ENCODE data around the gene PLSCR2. TPM values are rescaled to one million over a fixed set of nuclear protein-coding genes. Genes with fewer than 3 reads are reported as not detected.
"Not testable (repeated sequence)": the region's sequence is repeated elsewhere in the genome, so short reads cannot be mapped to it uniquely, and the experiment has no call there.

Gene PLSCR2
- total and polyA plus RNA-seq, 12 donors: not detected

- WGBS, 2 donors: 90 to 97% methylated on average over 13 of the region's 13 CpGs
- Histone ChIP-seq H3K4me3 (no peak overlapping the region), H3K27ac (no peak overlapping the region), H3K27me3 (no peaks in the 10 kb centered on the region), H3K36me3 (no peaks in the 10 kb centered on the region), H3K4me1 (no peaks in the 10 kb centered on the region), H3K9me3 (peaks cover 0 to 8% (median 0%) of the 10 kb centered on the region in 11 donors)
- DNase-seq (no peak), ATAC-seq (no peak)
- intact Hi-C loops (cut with DNase I): no loop called here
- no peak for TF ChIP-seq CTCF (IDR thresholded peaks at IDR 0.05)
Observed at GRCh38 chr3:146498002-146498736, 28.8 kb upstream of the PLSCR2 start.

- DNase-seq; H3K36me3 ChIP-seq; ATAC-seq; H3K27ac ChIP-seq; H3K27me3 ChIP-seq; H3K4me1 ChIP-seq; H3K9me3 ChIP-seq; intact Hi-C loops (cut with DNase I); H3K4me3 ChIP-seq: not testable (repeated sequence)
- 93 to 96% methylated on average over 28 of the region's 28 CpGs for WGBS, 2 donors
Observed at GRCh38 chr3:146497145-146497843, 27.9 kb upstream of the PLSCR2 start.

- DNase-seq (no peak), ATAC-seq (no peak)
- no peak for TF ChIP-seq CTCF (IDR thresholded peaks at IDR 0.05)
- no peaks in the 10 kb centered on the region for H3K36me3 ChIP-seq
- 0 to 47% methylated on average over 1 of the region's 1 CpG for WGBS, 2 donors
- H3K27me3 ChIP-seq: no peaks in the 10 kb centered on the region
- no peaks in the 10 kb centered on the region for H3K4me1 ChIP-seq
- H3K9me3 ChIP-seq: peaks cover 0 to 10% (median 0%) of the 10 kb centered on the region in 11 donors
- no peak overlapping the region for H3K4me3 ChIP-seq
- no peak overlapping the region for H3K27ac ChIP-seq
- intact Hi-C loops (cut with DNase I): no loop called here
Observed at GRCh38 chr3:146496726-146497125, 27.4 kb upstream of the PLSCR2 start.

GRCh38 chr3:146496251-146496650 is 26.9 kb upstream of the PLSCR2 start:
- DNase-seq (no peak), ATAC-seq (no peak)
- intact Hi-C loops (cut with DNase I): no loop called here
- Histone ChIP-seq H3K9me3 (peaks cover 0 to 14% (median 0%) of the 10 kb centered on the region in 11 donors), H3K4me3 (no peak overlapping the region), H3K27me3 (no peaks in the 10 kb centered on the region), H3K36me3 (no peaks in the 10 kb centered on the region), H3K27ac (no peak overlapping the region), H3K4me1 (no peaks in the 10 kb centered on the region)
- TF ChIP-seq CTCF (IDR thresholded peaks at IDR 0.05): no peak
- 0 to 46% methylated on average over 1 of the region's 1 CpG for WGBS, 2 donors

- no peak overlapping the region for H3K27ac ChIP-seq
- no peaks in the 10 kb centered on the region for H3K4me1 ChIP-seq
- TF ChIP-seq CTCF (IDR thresholded peaks at IDR 0.05): no peak
- WGBS, 2 donors: 92 to 96% methylated on average over 2 of the region's 2 CpGs
- intact Hi-C loops (cut with DNase I): no loop called here
- H3K36me3 ChIP-seq: no peaks in the 10 kb centered on the region
- peaks cover 0 to 33% (median 1%) of the 10 kb centered on the region in 11 donors for H3K9me3 ChIP-seq
- H3K27me3 ChIP-seq: no peaks in the 10 kb centered on the region
- no peak overlapping the region for H3K4me3 ChIP-seq
- DNase-seq (no peak), ATAC-seq (no peak)
Observed at GRCh38 chr3:146493761-146494160, 24.4 kb upstream of the PLSCR2 start.

All from heart right ventricle (tissue), 16 donors.